Adrenal gland (tissue), 5 donors: ENCODE results near the gene AKR7A3.

Source experiments
- CTCF ChIP-seq, 6 experiments: fragments of 450-650 bp in 4 of 6; fragments of 200-600 bp in 2 of 6; sonication (generic) in 1 of 6; IDR thresholded peaks; 1 replicate in 5 of 6; 2 replicates in 1 of 6; pipeline versions ENCODE4 v1.5.1 to v1.8.0; 2016 to 2021; ENCODE audit warnings: antibody characterized with exemption in 6 of 6, mild to moderate bottlenecking in 2 of 6, moderate library complexity in 1 of 6
- POLR2A ChIP-seq, 2 donors: fragments of 450-650 bp; IDR thresholded peaks; one replicate each; pipeline ENCODE4 v1.6.1; 2017; ENCODE audit warnings: antibody characterized with exemption in 2 of 2, mild to moderate bottlenecking in 2 of 2, moderate library complexity in 1 of 2
- donor health status: DM: no; HTN: no; CAD: no.

- TF ChIP-seq CTCF (IDR thresholded peaks at IDR 0.05) (no peak), POLR2A (IDR thresholded peaks at IDR 0.05) (no peak)
Observed at GRCh38 chr1:19255288-19255687, 33.3 kb downstream of the AKR7A3 start.
